Parathyroid adenoma (tissue), 2 donors: Measurements from ENCODE around the gene INPP4A.

Experiments used
- H2AFZ ChIP-seq: fragments of 300-600 bp; sonication (generic); one replicate; pipeline ENCODE4 v1.7.0; 2017; ENCODE audit warnings: antibody characterized with exemption, mild to moderate bottlenecking
- H3K27ac ChIP-seq: fragments of 300-600 bp; sonication (generic); one replicate; pipeline ENCODE4 v1.7.0; 2017
- H3K27me3 ChIP-seq: fragments of 300-600 bp; sonication (generic); one replicate; pipeline ENCODE4 v1.7.0; 2017; ENCODE audit warnings: low read length; ENCODE audit not compliant: control insufficient read depth, insufficient read depth
- H3K36me3 ChIP-seq: fragments of 300-600 bp; sonication (generic); one replicate; pipeline ENCODE4 v1.7.0; 2017; ENCODE audit warnings: low read length; ENCODE audit not compliant: control insufficient read depth, insufficient read depth
- H3K4me1 ChIP-seq: fragments of 300-600 bp; sonication (generic); one replicate; pipeline ENCODE4 v1.7.0; 2017; ENCODE audit warnings: control low read depth
- H3K4me2 ChIP-seq: fragments of 300-600 bp; sonication (generic); one replicate; pipeline ENCODE4 v1.7.0; 2017; ENCODE audit warnings: low read length
- H3K4me3 ChIP-seq: fragments of 300-600 bp; sonication (generic); one replicate; pipeline ENCODE4 v1.7.0; 2017; ENCODE audit warnings: low read depth, low read length
- H3K79me2 ChIP-seq: fragments of 300-600 bp; sonication (generic); one replicate; pipeline ENCODE4 v1.7.0; 2017; ENCODE audit warnings: control low read depth
- H3K9ac ChIP-seq: fragments of 300-600 bp; sonication (generic); one replicate; pipeline ENCODE4 v1.7.0; 2017; ENCODE audit warnings: mild to moderate bottlenecking
- H3K9me3 ChIP-seq: fragments of 300-600 bp; sonication (generic); one replicate; pipeline ENCODE4 v1.7.0; 2017; ENCODE audit warnings: low read length; ENCODE audit not compliant: control insufficient read depth
- CTCF ChIP-seq: fragments of 300-600 bp; sonication (generic); IDR thresholded peaks from one replicate; pipeline ENCODE4 v1.7.0; 2017; ENCODE audit warnings: antibody characterized with exemption, mild to moderate bottlenecking
- donor health status: primary hyperparathyroidism.

INPP4A gene

GRCh38 chr2:98487806-98488189, 43.1 kb downstream of the INPP4A start:
- Histone ChIP-seq H3K9ac (no peak overlapping the region), H3K4me3 (no peak overlapping the region), H3K27ac (no peak overlapping the region), H3K79me2 (peaks cover 27% of the 10 kb centered on the region), H3K36me3 (no peaks in the 10 kb centered on the region), H3K4me2 (no peak overlapping the region), H3K9me3 (no peaks in the 10 kb centered on the region), H2AFZ (no peak overlapping the region), H3K4me1 (peaks cover 25% of the 10 kb centered on the region), H3K27me3 (no peaks in the 10 kb centered on the region)
- peak; percentile 41 for TF ChIP-seq CTCF

- peaks cover 29% of the 10 kb centered on the region for H3K79me2 ChIP-seq
- H3K4me3 ChIP-seq = no peak overlapping the region
- no peak overlapping the region for H3K4me2 ChIP-seq
- no peaks in the 10 kb centered on the region for H3K9me3 ChIP-seq
- H3K27ac ChIP-seq = no peak overlapping the region
- H3K36me3 ChIP-seq = no peaks in the 10 kb centered on the region
- H3K9ac ChIP-seq = no peak overlapping the region
- TF ChIP-seq CTCF = no peak
- no peak overlapping the region for H2AFZ ChIP-seq
- peaks cover 25% of the 10 kb centered on the region for H3K4me1 ChIP-seq
- no peaks in the 10 kb centered on the region for H3K27me3 ChIP-seq
These were observed 43.6 kb downstream of the INPP4A start for GRCh38 chr2:98488252-98488651.

- Histone ChIP-seq H3K36me3 (no peaks in the 10 kb centered on the region), H3K27ac (no peak overlapping the region), H3K79me2 (peaks cover 27% of the 10 kb centered on the region), H3K9me3 (no peaks in the 10 kb centered on the region), H2AFZ (no peak overlapping the region), H3K4me2 (no peak overlapping the region), H3K4me3 (no peak overlapping the region), H3K9ac (no peak overlapping the region), H3K4me1 (peaks cover 21% of the 10 kb centered on the region), H3K27me3 (no peaks in the 10 kb centered on the region)
- TF ChIP-seq CTCF = no peak
These were observed 44.8 kb downstream of the INPP4A start for GRCh38 chr2:98489486-98489885.

GRCh38 chr2:98489971-98490962, 45.6 kb downstream of the INPP4A start:
- H3K27ac ChIP-seq = no peak overlapping the region
- H3K9me3 ChIP-seq = no peaks in the 10 kb centered on the region

More at GRCh38 chr2:98489971-98490962, 45.6 kb downstream of the INPP4A start:
- H3K4me2 ChIP-seq = no peak overlapping the region
- no peak overlapping the region for H2AFZ ChIP-seq
- H3K79me2 ChIP-seq = peaks cover 29% of the 10 kb centered on the region
- TF ChIP-seq CTCF = no peak
- no peaks in the 10 kb centered on the region for H3K36me3 ChIP-seq
- H3K4me1 ChIP-seq = peaks cover 15% of the 10 kb centered on the region
- H3K27me3 ChIP-seq = no peaks in the 10 kb centered on the region
- no peak overlapping the region for H3K4me3 ChIP-seq
- no peak overlapping the region for H3K9ac ChIP-seq
